22Rv1 (cell line): Measurements from ENCODE around the gene TGM4.

ENCODE experiments used
- CTCF ChIP-seq: fragments of 450-650 bp; IDR thresholded peaks from 2 replicates; pipeline ENCODE4 v1.5.1; 2017; ENCODE audit warnings: mild to moderate bottlenecking
- ZFX ChIP-seq: fragments of 450-650 bp; IDR thresholded peaks from 2 replicates; pipeline ENCODE4 v1.6.1; 2017; ENCODE audit warnings: antibody characterized with exemption, borderline replicate concordance

GRCh38 chr3:44860117-44860516 lies 14.3 kb upstream of the TGM4 start:
- no peak for TF ChIP-seq CTCF
- no peak for TF ChIP-seq ZFX
